H1 (cell line): ENCODE measurements around the gene AP4B1. TPM values are rescaled to one million over a fixed set of nuclear protein-coding genes. Genes with fewer than 3 reads are reported as not detected.

Experiments used
- CTCF ChIA-PET: fragments of 300-600 bp; sonication (Branson Sonifier 250); formaldehyde crosslinking; loops from one replicate; lab custom pipeline; 2021; ENCODE audit not compliant: partially characterized antibody; lab: Charles Lee
- POLR2A ChIA-PET: fragments of 300-600 bp; sonication (Branson Sonifier 250); formaldehyde crosslinking; loops from one replicate; lab custom pipeline; 2021; ENCODE audit warnings: inconsistent platforms; ENCODE audit not compliant: partially characterized antibody; lab: Charles Lee
- DNase-seq, 2 experiments: peaks; one replicate each; pipeline versions ENCODE4 v3.0.0 to v3.0.0-alpha.2; 2010 to 2022; ENCODE audit warnings: low spot score in 2 of 2, low read depth in 1 of 2, mixed read lengths in 1 of 2
- FAIRE-seq: peaks from 2 replicates; lab custom pipeline; 2011; peaks lifted over from hg19 to GRCh38; lab: Jason Lieb, UNC
- H2AFZ ChIP-seq: 2 replicates; pipeline ENCODE4 v1.8.1; 2012; ENCODE audit warnings: low read length, inconsistent platforms
- H2AK5ac ChIP-seq: 2 replicates; pipeline ENCODE4 v1.6.1; 2013; ENCODE audit warnings: low read depth, low read length
- H2BK120ac ChIP-seq: replicated peaks from 2 replicates; pipeline ENCODE3; 2013; ENCODE audit warnings: low read depth, low read length, inconsistent platforms
- H2BK12ac ChIP-seq: 2 replicates; pipeline ENCODE4 v1.6.1; 2013; ENCODE audit warnings: low read depth, low read length
- H2BK15ac ChIP-seq: 2 replicates; pipeline ENCODE4 v1.6.1; 2013; ENCODE audit warnings: low read length
- H2BK20ac ChIP-seq: 2 replicates; pipeline ENCODE4 v1.6.1; 2013; ENCODE audit warnings: low read length
- H2BK5ac ChIP-seq: 2 replicates; pipeline ENCODE4 v1.6.1; 2013; ENCODE audit warnings: low read depth, low read length
- H3K14ac ChIP-seq: 2 replicates; pipeline ENCODE4 v1.6.1; 2013; ENCODE audit warnings: inconsistent platforms; ENCODE audit not compliant: insufficient read length
- H3K18ac ChIP-seq: 2 replicates; pipeline ENCODE4 v1.6.1; 2013; ENCODE audit warnings: low read length; ENCODE audit errors: extremely low read depth
- H3K23ac ChIP-seq: 2 replicates; pipeline ENCODE4 v1.6.1; 2013; ENCODE audit warnings: inconsistent platforms; ENCODE audit not compliant: insufficient read length
- H3K23me2 ChIP-seq: 2 replicates; pipeline ENCODE4 v1.6.1; 2013; ENCODE audit warnings: low read depth, low read length
- H3K27ac ChIP-seq: 2 replicates; pipeline ENCODE4 v1.6.1; 2011; ENCODE audit warnings: low read depth, low read length, inconsistent platforms
- H3K27me3 ChIP-seq, 4 experiments: replicated peaks in 1 of 4; 1 replicate in 1 of 4; 2 replicates in 3 of 4; pipeline versions ENCODE4 v1.6.1 to v1.8.1; 2011 to 2013; ENCODE audit warnings: low read length in 3 of 4, mild to moderate bottlenecking in 3 of 4, inconsistent platforms in 2 of 4, mixed read lengths in 2 of 4, moderate library complexity in 1 of 4; ENCODE audit not compliant: control insufficient read depth in 3 of 4, insufficient read depth in 3 of 4; ENCODE audit errors: extremely low read depth in 1 of 4
- H3K36me3 ChIP-seq, 4 experiments: 2 replicates each; pipeline versions ENCODE4 v1.6.1 to v1.8.1; 2011 to 2013; ENCODE audit warnings: mild to moderate bottlenecking in 4 of 4, low read length in 3 of 4, moderate library complexity in 2 of 4, control low read depth in 1 of 4, inconsistent platforms in 1 of 4; ENCODE audit not compliant: insufficient read depth in 4 of 4, control insufficient read depth in 2 of 4
- H3K4ac ChIP-seq: replicated peaks from 2 replicates; pipeline ENCODE3; 2013; ENCODE audit warnings: low read length, low read depth, mixed read lengths, inconsistent platforms; ENCODE audit not compliant: insufficient read length
- H3K4me1 ChIP-seq, 4 experiments: replicated peaks in 1 of 4; 1 replicate in 1 of 4; 2 replicates in 3 of 4; pipeline versions ENCODE4 v1.6.1 to v1.8.1; 2011 to 2013; ENCODE audit warnings: low read length in 3 of 4, inconsistent platforms in 2 of 4, mixed read lengths in 1 of 4; ENCODE audit not compliant: insufficient read depth in 4 of 4, control insufficient read depth in 3 of 4
- H3K4me2 ChIP-seq, 2 experiments: 2 replicates each; pipeline versions ENCODE4 v1.6.1 to v1.8.1; 2011 to 2013; ENCODE audit warnings: low read depth in 2 of 2, low read length in 2 of 2, control low read depth in 1 of 2, inconsistent platforms in 1 of 2, mild to moderate bottlenecking in 1 of 2; ENCODE audit not compliant: insufficient read depth in 1 of 2
- H3K4me3 ChIP-seq, 4 experiments: fragments of 200-600, 300-600 bp in 1 of 4; sonication (generic), shearing (Covaris generic), sonication (Bioruptor Twin) in 1 of 4; 2 replicates each; pipeline versions ENCODE4 v1.5.1 to v1.8.1; 2011 to 2016; ENCODE audit warnings: low read length in 4 of 4, low read depth in 3 of 4, control low read depth in 2 of 4, inconsistent platforms in 2 of 4, mild to moderate bottlenecking in 2 of 4, mixed read lengths in 1 of 4, moderate library complexity in 1 of 4; ENCODE audit not compliant: insufficient read depth in 2 of 4; ENCODE audit errors: extremely low read depth in 1 of 4
- H3K56ac ChIP-seq: replicated peaks from 2 replicates; pipeline ENCODE3; 2013; ENCODE audit warnings: low read depth, mild to moderate bottlenecking, mixed read lengths, low read length, inconsistent platforms; ENCODE audit not compliant: insufficient read length
- H3K79me1 ChIP-seq: 2 replicates; pipeline ENCODE4 v1.6.1; 2013; ENCODE audit warnings: low read depth, low read length, control low read depth
- H3K79me2 ChIP-seq, 2 experiments: 2 replicates each; pipeline versions ENCODE4 v1.6.1 to v1.8.1; 2012 to 2013; ENCODE audit warnings: low read length in 2 of 2, mild to moderate bottlenecking in 2 of 2, inconsistent platforms in 1 of 2; ENCODE audit not compliant: insufficient read depth in 2 of 2, control insufficient read depth in 1 of 2
- H3K9ac ChIP-seq, 4 experiments: replicated peaks in 1 of 4; 1 replicate in 1 of 4; 2 replicates in 3 of 4; pipeline versions ENCODE4 v1.6.1 to v1.8.1; 2011 to 2013; ENCODE audit warnings: low read depth in 3 of 4, low read length in 3 of 4, control low read depth in 2 of 4, mild to moderate bottlenecking in 2 of 4, moderate library complexity in 2 of 4, inconsistent platforms in 1 of 4; ENCODE audit errors: extremely low read depth in 1 of 4
- H3K9me3 ChIP-seq, 2 experiments: 2 replicates each; pipeline versions ENCODE4 v1.6.1 to v1.8.1; 2012 to 2013; ENCODE audit warnings: mild to moderate bottlenecking in 2 of 2, moderate library complexity in 2 of 2, control low read depth in 1 of 2, inconsistent platforms in 1 of 2, low read depth in 1 of 2, low read length in 1 of 2, mixed read lengths in 1 of 2; ENCODE audit not compliant: insufficient read depth in 2 of 2
- H4K20me1 ChIP-seq, 2 experiments: replicated peaks in 1 of 2; 2 replicates each; pipeline versions ENCODE3 to v1.8.1; 2011 to 2013; ENCODE audit warnings: inconsistent platforms in 2 of 2, low read length in 2 of 2, mild to moderate bottlenecking in 1 of 2; ENCODE audit not compliant: insufficient read depth in 2 of 2, control insufficient read depth in 1 of 2
- H4K5ac ChIP-seq: 2 replicates; pipeline ENCODE4 v1.6.1; 2013; ENCODE audit warnings: low read length, low read depth, mixed read lengths, inconsistent platforms; ENCODE audit not compliant: insufficient read length
- H4K8ac ChIP-seq: 2 replicates; pipeline ENCODE4 v1.8.0; 2013; ENCODE audit warnings: mild to moderate bottlenecking, moderate library complexity, low read length, inconsistent platforms; ENCODE audit not compliant: insufficient read depth; ENCODE audit errors: extremely low read depth
- H4K91ac ChIP-seq: replicated peaks from 2 replicates; pipeline ENCODE3; 2013; ENCODE audit warnings: low read length, mixed read lengths, inconsistent platforms; ENCODE audit not compliant: insufficient read length
- EP300 ChIP-seq, 2 experiments: IDR thresholded peaks; 1 replicate in 1 of 2; 2 replicates in 1 of 2; pipeline ENCODE4 v1.6.1; 2011 to 2012; ENCODE audit warnings: low read depth in 2 of 2, low read length in 2 of 2, mild to moderate bottlenecking in 2 of 2, borderline replicate concordance in 1 of 2, inconsistent platforms in 1 of 2, moderate library complexity in 1 of 2
- TCF12 ChIP-seq: IDR thresholded peaks from 2 replicates; pipeline ENCODE4 v1.6.1; 2011; ENCODE audit warnings: low read depth, mild to moderate bottlenecking, low read length
- TEAD4 ChIP-seq: IDR thresholded peaks from 2 replicates; pipeline ENCODE4 v1.6.1; 2012; ENCODE audit warnings: low read depth, low read length, inconsistent platforms, mixed read lengths
- WGBS, 2 experiments: shearing (Covaris generic) in 1 of 2; methylation state at CpG; one replicate each; pipeline versions ENCODE4 v1.1.6 to v1.1.7; 2013 to 2015; ENCODE audit warnings: low lambda C conversion rate in 2 of 2, mixed read lengths in 2 of 2, inconsistent platforms in 1 of 2, low coverage in 1 of 2, missing lambda C conversion rate in 1 of 2; ENCODE audit not compliant: insufficient replicate concordance in 2 of 2, insufficient coverage in 1 of 2, insufficient read length in 1 of 2; ENCODE audit errors: extremely low coverage in 1 of 2, missing lambda C conversion rate in 1 of 2; 5-methylcytosine and 5-hydroxymethylcytosine counted together
- polyA plus RNA-seq, 7 experiments: library from polyadenylated mRNA; depleted of rRNA in 3 of 7; stranded (reverse) in 5 of 7; unstranded in 2 of 7; fragments of >200 nt in 5 of 7; fragments of 200-250 nt in 2 of 7; gene quantifications; 1 replicate in 5 of 7; 2 replicates in 1 of 7; 4 replicates in 1 of 7; pipeline versions ENCODE4 v1.2.1 to v1.2.3, GENCODE V29; 2011 to 2013; ENCODE audit warnings: missing spikeins in 2 of 7, mixed read lengths in 2 of 7
- total RNA-seq: library from RNA; stranded (reverse); fragmentation: NEBNext Ultra II Directional; extraction: Animal tissue kit (Norgen Biotek cat#: 25700); gene quantifications from 2 replicates; pipeline ENCODE4 v1.2.1, GENCODE V29; 2021

AP4B1 gene
- total and polyA plus RNA-seq, 2 of the 8 experiments (the other 6 are each of a cell fraction or from before 2014, with no cell fraction given): 8.9 to 9.0 TPM

- POLR2A ChIA-PET: no interaction called here
- no peak within 1 kb of the TSS for H2BK120ac ChIP-seq
- H3K4me2 ChIP-seq: no peak within 1 kb of the TSS
- no peak within 1 kb of the TSS for H4K8ac ChIP-seq
- H3K27ac ChIP-seq: no peak within 1 kb of the TSS
- H2AFZ ChIP-seq: no peak within 1 kb of the TSS
- no peaks in the 10 kb centered on the region for H3K79me2 ChIP-seq
- CTCF ChIA-PET: interaction anchor here (1.4 kb wide), 2 partner anchors 9 to 52 kb away, joined by 3 to 4 read pairs; no protein-coding TSS in a partner anchor
- FAIRE-seq: no peak
- H3K14ac ChIP-seq: no peak within 1 kb of the TSS
- H3K18ac ChIP-seq: no peak within 1 kb of the TSS
- H3K36me3 ChIP-seq: no peaks in the 10 kb centered on the region
- no peak within 1 kb of the TSS for H3K56ac ChIP-seq
- H4K5ac ChIP-seq: no peak within 1 kb of the TSS
- no peak within 1 kb of the TSS for H3K4me3 ChIP-seq
- WGBS, 2 experiments: 76% methylated on average over 6 of the region's 6 CpGs; no CpG with 5 or more reads in 1 of the 2 experiments
- H3K9ac ChIP-seq: no peak within 1 kb of the TSS
- H4K20me1 ChIP-seq: no peaks in the 10 kb centered on the region
- H3K27me3 ChIP-seq: no peaks in the 10 kb centered on the region
- no peaks in the 10 kb centered on the region for H3K4me1 ChIP-seq
- no peak within 1 kb of the TSS for H2BK15ac ChIP-seq
- H4K91ac ChIP-seq: no peak within 1 kb of the TSS
- H3K79me1 ChIP-seq: no peaks in the 10 kb centered on the region
- H2BK12ac ChIP-seq: no peak within 1 kb of the TSS
- H3K23ac ChIP-seq: no peak within 1 kb of the TSS
- no peak for DNase-seq
- no peaks in the 10 kb centered on the region for H3K23me2 ChIP-seq
- no peak within 1 kb of the TSS for H2AK5ac ChIP-seq
- TF ChIP-seq TEAD4: no peak
- TF ChIP-seq TCF12: no peak
- no peak for TF ChIP-seq EP300 (IDR thresholded peaks at IDR 0.05; ENCODE audit: borderline replicate concordance in 1 of 2, low read depth in 2 of 2, low read length in 2 of 2)
- no peak within 1 kb of the TSS for H2BK20ac ChIP-seq
- H2BK5ac ChIP-seq: no peak within 1 kb of the TSS
- no peaks in the 10 kb centered on the region for H3K9me3 ChIP-seq
- H3K4ac ChIP-seq: no peak within 1 kb of the TSS
Measured at GRCh38 chr1:113887402-113888175, 17.0 kb downstream of the AP4B1 start, which contains the start of gene BCL2L15. Gene BCL2L15 (minus strand): TSS chr1:113887581. CDS start chr1:113887375, 206 bp downstream.
